Measurements from ENCODE around the gene TNFRSF14.

- TF ChIP-seq CTCF (IDR thresholded peaks at IDR 0.05; ENCODE audit: insufficient read depth, low read length, poor library complexity, severe bottlenecking): no peak
- no peak for TF ChIP-seq EZH2phosphoT487 (conservative IDR thresholded peaks at IDR 0.05; ENCODE audit: low read length)
Measured at GRCh38 chr1:2594641-2595131, 38.5 kb downstream of the TNFRSF14 start.
